K562 (cell line): ENCODE measurements around the gene ATP7B. TPM values are rescaled to one million over a fixed set of nuclear protein-coding genes. Genes with fewer than 3 reads are reported as not detected.

Experiments
- ATAC-seq: fragments of 200-7000 bp; cut with Tn5 transposase; 3 replicates; pipeline ENCODE4 v1.9.1; 2020; ENCODE audit warnings: moderate library complexity
- BruUV-seq: library from RNA; stranded (reverse); fragments of 400-500 nt; replicated peaks from 2 replicates; lab custom pipeline; 2021; lab: Mats Ljungman, UMichigan
- CTCF ChIA-PET: fragments of 300-600 bp; formaldehyde crosslinking; extraction: SDS; loops from one replicate; lab custom pipeline; 2021; ENCODE audit warnings: low intra/inter-chr PET ratio; lab: Yijun Ruan, JAX
- POLR2A ChIA-PET: fragments of 300-600, 350-650 bp; sonication (Branson Sonifier 250); formaldehyde crosslinking; extraction: SDS; loops from one replicate; lab custom pipeline; 2021; ENCODE audit warnings: antibody characterized with exemption, inconsistent platforms; lab: Yijun Ruan, JAX
- DNase-seq, 4 experiments: peaks; one replicate each; pipeline versions ENCODE4 v3.0.0 to v3.0.0-alpha.2; 2011 to 2018; ENCODE audit warnings: low spot score in 3 of 4, mixed read lengths in 3 of 4; ENCODE audit errors: extremely low read depth in 1 of 4
- FAIRE-seq: peaks from 2 replicates; lab custom pipeline; 2011; peaks lifted over from hg19 to GRCh38; lab: Jason Lieb, UNC
- H2AFZ ChIP-seq: 2 replicates; pipeline ENCODE4 v1.6.0; 2011; ENCODE audit warnings: low read depth, low read length, control low read depth, inconsistent platforms
- H3K27ac ChIP-seq: fragments of 200-600 bp; 3 replicates; pipeline ENCODE4 v1.8.0; 2011; ENCODE audit warnings: low read depth, mild to moderate bottlenecking, control low read depth, inconsistent platforms, low read length, moderate library complexity, mixed read lengths; ENCODE audit errors: extremely low read depth
- H3K27me3 ChIP-seq, 2 experiments: fragments of 300-600 bp in 1 of 2; 2 replicates in 1 of 2; 3 replicates in 1 of 2; pipeline versions ENCODE4 v1.6.0 to v1.8.0; 2011; ENCODE audit warnings: inconsistent platforms in 2 of 2, low read length in 2 of 2, mild to moderate bottlenecking in 1 of 2, mixed read lengths in 1 of 2, moderate library complexity in 1 of 2; ENCODE audit not compliant: control insufficient read depth in 2 of 2, insufficient read depth in 2 of 2
- H3K36me3 ChIP-seq: fragments of 300-600 bp; 3 replicates; pipeline ENCODE4 v1.8.0; 2011; ENCODE audit warnings: mild to moderate bottlenecking, low read length, inconsistent platforms; ENCODE audit not compliant: control insufficient read depth, insufficient read depth
- H3K4me1 ChIP-seq, 2 experiments: fragments of 200-600 bp in 1 of 2; replicated peaks in 1 of 2; 2 replicates in 1 of 2; 3 replicates in 1 of 2; pipeline versions ENCODE4 v1.5.1 to v1.8.0; 2011; ENCODE audit warnings: inconsistent platforms in 2 of 2, low read length in 2 of 2, mild to moderate bottlenecking in 1 of 2, mixed read lengths in 1 of 2, moderate library complexity in 1 of 2; ENCODE audit not compliant: control insufficient read depth in 2 of 2, insufficient read depth in 2 of 2
- H3K4me2 ChIP-seq: 2 replicates; pipeline ENCODE4 v1.6.1; 2011; ENCODE audit warnings: low read length, control low read depth, inconsistent platforms, mixed read lengths; ENCODE audit not compliant: insufficient read depth
- H3K4me3 ChIP-seq: fragments of 200-600 bp; sonication (generic), shearing (Covaris generic); 2 replicates; pipeline ENCODE4 v1.5.1; 2016; ENCODE audit warnings: control low read depth, inconsistent platforms
- H3K79me2 ChIP-seq: fragments of 200-600 bp; 3 replicates; pipeline ENCODE4 v1.8.0; 2011; ENCODE audit warnings: low read length, inconsistent platforms; ENCODE audit not compliant: control insufficient read depth, insufficient read depth
- H3K9ac ChIP-seq, 2 experiments: 2 replicates each; pipeline versions ENCODE4 v1.6.0 to v1.6.1; 2011; ENCODE audit warnings: low read depth in 2 of 2, low read length in 2 of 2, control low read depth in 1 of 2, inconsistent platforms in 1 of 2, mild to moderate bottlenecking in 1 of 2, mixed read lengths in 1 of 2; ENCODE audit not compliant: insufficient read depth in 1 of 2
- H3K9me1 ChIP-seq: one replicate; pipeline ENCODE4 v1.6.0; 2011; ENCODE audit warnings: inconsistent platforms, mild to moderate bottlenecking, low read length, moderate library complexity; ENCODE audit not compliant: control insufficient read depth, insufficient read depth
- H3K9me3 ChIP-seq: replicated peaks from 2 replicates; pipeline ENCODE4 v1.5.1; 2011; ENCODE audit warnings: low read depth, low read length, inconsistent platforms; ENCODE audit not compliant: control insufficient read depth, insufficient read depth
- H4K20me1 ChIP-seq: replicated peaks from 2 replicates; pipeline ENCODE4 v1.6.1; 2011; ENCODE audit warnings: low read length, inconsistent platforms, mixed read lengths; ENCODE audit not compliant: control insufficient read depth, insufficient read depth
- HIVEP1 ChIP-seq: fragments of 250-450 bp; sonication (Bioruptor Pico); IDR thresholded peaks from 2 replicates; pipeline ENCODE4 v1.4.0; 2020; ENCODE audit warnings: mild to moderate bottlenecking
- IRF2 ChIP-seq: sonication (generic); formaldehyde crosslinking; IDR thresholded peaks from 2 replicates; pipeline ENCODE4 v1.8.1; 2022; ENCODE audit warnings: mild to moderate bottlenecking, missing genetic modification reagents
- LCOR ChIP-seq: sonication (generic); formaldehyde crosslinking; IDR thresholded peaks from 2 replicates; pipeline ENCODE4 v1.8.0; 2022; ENCODE audit warnings: mild to moderate bottlenecking, missing genetic modification reagents
- RFX5 ChIP-seq: IDR thresholded peaks from 2 replicates; pipeline ENCODE4 v1.6.1; 2011; ENCODE audit warnings: low read depth, mild to moderate bottlenecking, improper control_type of control experiment, low read length
- U2AF2 ChIP-seq: fragments of 200-400 bp; formaldehyde crosslinking; optimal IDR thresholded peaks from 2 replicates; pipeline ENCODE3; 2017; ENCODE audit warnings: low read depth, mild to moderate bottlenecking, low read length
- XRCC3 ChIP-seq: fragments of 450-650 bp; IDR thresholded peaks from 2 replicates; pipeline ENCODE4 v1.6.1; 2017; ENCODE audit warnings: mild to moderate bottlenecking, moderate library complexity
- ZZZ3 ChIP-seq: fragments of 450-650 bp; IDR thresholded peaks from 2 replicates; pipeline ENCODE4 v1.6.1; 2016; ENCODE audit warnings: antibody characterized with exemption, mild to moderate bottlenecking, moderate library complexity
- WGBS: fragments of 100-300 bp; shearing (Covaris generic); methylation state at CpG from one replicate; pipeline ENCODE4 v1.1.6; 2016; ENCODE audit warnings: low coverage, mixed read lengths; ENCODE audit not compliant: insufficient coverage; ENCODE audit errors: missing lambda C conversion rate; 5-methylcytosine and 5-hydroxymethylcytosine counted together
- in situ Hi-C: fragments of 300-500 bp; cut with MboI; formaldehyde crosslinking; loops from 4 replicates; pipeline ENCODE4 v1.15.0; 2018; ENCODE audit warnings: inconsistent platforms, mixed read lengths
- intact Hi-C: fragments of 100-400 bp; cut with micrococcal nuclease; formaldehyde crosslinking; loops from 2 replicates; pipeline ENCODE4 v1.14.2; 2022
- polyA plus RNA-seq, 8 experiments: library from polyadenylated mRNA; depleted of rRNA in 4 of 8; stranded (reverse) in 5 of 8; unstranded in 3 of 8; fragments of >200 nt; fragmentation: Nextera tagmentation in 2 of 8; fragmentation: Illumina TruSeq in 1 of 8; extraction: Ambion mirVana in 2 of 8; extraction: Trizol in 1 of 8; gene quantifications; 2 replicates each; pipeline versions ENCODE4 v1.2.1 to v1.2.3, GENCODE V29; 2011 to 2014; ENCODE audit warnings: inconsistent platforms in 1 of 8, missing spikeins in 1 of 8
- total RNA-seq, 7 experiments: library from RNA; depleted of rRNA in 6 of 7; stranded (reverse); fragments of >200 nt in 6 of 7; fragmentation: Illumina TruSeq in 2 of 7; extraction: Trizol in 2 of 7; gene quantifications; 2 replicates each; pipeline versions ENCODE4 v1.2.1 to v1.2.3, GENCODE V29; 2011 to 2021; ENCODE audit warnings: low replicate concordance in 1 of 7
- TF ChIP-seq, protein P1 (sequence below): fragments of 450-650 bp; formaldehyde crosslinking; IDR thresholded peaks from 2 replicates; pipeline ENCODE4 v1.4.0; 2022; ENCODE audit warnings: missing genetic modification characterization

The ATP7B gene
- total and polyA plus RNA-seq, 9 of the 15 experiments (the other 6 are each of a cell fraction or from before 2014, with no cell fraction given) = 1.1 to 20.4 (median 8.5) TPM

DNA sequence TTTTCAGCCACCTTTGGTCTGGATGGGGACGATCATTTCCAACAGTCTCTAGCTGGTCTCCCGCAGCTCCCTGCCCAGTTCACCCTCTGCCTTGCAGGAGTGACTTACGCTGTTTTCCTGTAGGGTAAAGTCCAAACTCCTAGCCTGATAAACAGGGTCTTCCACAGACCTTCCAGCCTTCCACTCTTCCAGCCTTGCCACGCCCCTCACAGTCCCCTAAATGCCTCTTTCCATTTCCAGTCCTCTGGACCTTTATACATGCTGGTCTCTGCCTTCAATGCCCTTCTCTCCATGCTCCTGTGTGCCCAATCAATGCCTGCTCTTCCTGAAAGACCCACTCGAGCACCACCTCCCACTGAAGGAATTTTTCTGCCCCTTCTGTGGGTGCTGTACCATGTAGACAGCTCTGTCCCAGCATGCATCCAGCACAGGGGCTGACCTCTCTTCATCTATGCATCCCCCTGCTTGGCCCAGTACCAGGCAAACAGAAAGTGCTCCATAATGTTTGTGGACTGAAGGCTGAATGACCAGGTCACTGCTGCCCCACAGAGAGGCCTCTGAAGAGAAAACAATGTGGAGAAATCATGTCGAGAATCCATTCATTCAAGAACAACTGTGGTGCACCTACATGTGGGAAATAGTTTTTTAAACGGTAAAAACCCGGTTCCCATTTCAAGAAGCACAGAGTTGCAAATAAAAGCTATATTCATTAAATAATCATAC is 4.6 kb downstream of the ATP7B start:
- no peak for DNase-seq
- Histone ChIP-seq H3K4me2 (no peak overlapping the region), H3K4me1 (peaks cover 8 to 13% of the 10 kb centered on the region in 2 experiments; a peak in 4 of 5 replicates), H3K9ac (no peak overlapping the region), H3K27me3 (no peaks in the 10 kb centered on the region), H3K9me3 (0 out of 2 replicates have a peak, but pooled peaks cover 1% of the 10 kb centered on the region), H3K27ac (no peak overlapping the region), H3K79me2 (peaks cover 80% of the 10 kb centered on the region), H3K9me1 (no peaks in the 10 kb centered on the region), H2AFZ (no peak overlapping the region), H3K36me3 (peaks cover 6% of the 10 kb centered on the region; the same call in 2 of the 3 replicates)
- ChIA-PET CTCF (no interaction called here), POLR2A (no interaction called here)
- no TSS peak for BruUV-seq
- 72% methylated on average over 8 of the region's 8 CpGs for WGBS
- intact Hi-C loops = no loop called here
- in situ Hi-C loops = loop anchor here (5.0 kb wide), 1 partner anchor 121 kb away; the partner anchor contains the start of gene NEK5
- TF ChIP-seq RFX5 (no peak), U2AF2 (no peak), IRF2 (CRISPR knock-in tag) (no peak), HIVEP1 (CRISPR knock-in tag) (no peak), LCOR (CRISPR knock-in tag) (no peak), XRCC3 (no peak), ZZZ3 (no peak)
- TF ChIP-seq, protein P1, sequence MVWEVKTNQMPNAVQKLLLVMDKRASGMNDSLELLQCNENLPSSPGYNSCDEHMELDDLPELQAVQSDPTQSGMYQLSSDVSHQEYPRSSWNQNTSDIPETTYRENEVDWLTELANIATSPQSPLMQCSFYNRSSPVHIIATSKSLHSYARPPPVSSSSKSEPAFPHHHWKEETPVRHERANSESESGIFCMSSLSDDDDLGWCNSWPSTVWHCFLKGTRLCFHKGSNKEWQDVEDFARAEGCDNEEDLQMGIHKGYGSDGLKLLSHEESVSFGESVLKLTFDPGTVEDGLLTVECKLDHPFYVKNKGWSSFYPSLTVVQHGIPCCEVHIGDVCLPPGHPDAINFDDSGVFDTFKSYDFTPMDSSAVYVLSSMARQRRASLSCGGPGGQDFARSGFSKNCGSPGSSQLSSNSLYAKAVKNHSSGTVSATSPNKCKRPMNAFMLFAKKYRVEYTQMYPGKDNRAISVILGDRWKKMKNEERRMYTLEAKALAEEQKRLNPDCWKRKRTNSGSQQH (CRISPR knock-in tag) = no peak
- TF ChIP-seq, all 486 proteins: peak for 0
- FAIRE-seq = no peak
- ATAC-seq = no peak
- Histone ChIP-seq H3K4me3 (no peak overlapping the region), H4K20me1 (no peaks in the 10 kb centered on the region)
